ENCODE data around the gene C22orf15.
A peak's percentile ranks its signal among the peaks of the same experiment; 100 is the strongest.

The C22orf15 gene

GRCh38 chr22:23764899-23765881 lies 2.4 kb downstream of the C22orf15 start:
- no peak overlapping the region for H3K4me3 ChIP-seq (ENCODE audit: low read depth, low read length)
- no peak for DNase-seq (ENCODE audit: low read depth)
- TF ChIP-seq CTCF (IDR thresholded peaks at IDR 0.05; ENCODE audit: insufficient read depth, low read depth, low read length, missing control alignments): no peak

DNA sequence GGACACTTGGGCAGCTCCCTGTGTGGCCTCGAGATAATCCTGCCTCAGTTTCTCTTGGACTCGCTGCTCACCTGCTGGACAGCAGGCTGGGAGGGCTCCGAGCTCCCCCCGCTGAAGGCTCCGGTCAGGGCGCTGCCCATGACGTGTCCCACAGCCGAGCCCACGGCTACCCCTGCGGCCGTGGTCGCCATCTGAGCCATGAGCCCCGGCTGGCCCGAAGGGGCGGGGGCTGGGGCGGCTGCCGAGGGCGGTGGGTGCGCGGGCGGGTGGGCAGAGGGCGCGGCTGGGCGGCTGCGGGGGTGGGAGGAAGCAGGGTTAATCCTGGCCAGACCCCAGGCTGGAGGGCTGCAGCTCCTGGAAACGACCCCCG lies 4.5 kb downstream of the C22orf15 start:
- no peak for TF ChIP-seq CTCF (IDR thresholded peaks at IDR 0.05; ENCODE audit: insufficient read depth, low read depth, low read length, missing control alignments)
- peak overlapping the region; percentile 88 for H3K4me3 ChIP-seq (ENCODE audit: low read depth, low read length)

GRCh38 chr22:23767673-23768548 lies 5.1 kb downstream of the C22orf15 start, which contains the start of gene CHCHD10:
Gene CHCHD10, minus strand, starts transcription at chr22:23767972. Its CDS starts 98 bp downstream, at chr22:23767874.
- peak within 1 kb of the TSS; percentile 88 for H3K4me3 ChIP-seq (ENCODE audit: low read depth, low read length)
- DNase-seq (ENCODE audit: low read depth): peak; percentile 84
- TF ChIP-seq CTCF (IDR thresholded peaks at IDR 0.05; ENCODE audit: insufficient read depth, low read depth, low read length, missing control alignments): peak; percentile 70

More for the DNA sequence above, 4.5 kb downstream of the C22orf15 start:
- DNase-seq (ENCODE audit: low read depth): no peak

DNA sequence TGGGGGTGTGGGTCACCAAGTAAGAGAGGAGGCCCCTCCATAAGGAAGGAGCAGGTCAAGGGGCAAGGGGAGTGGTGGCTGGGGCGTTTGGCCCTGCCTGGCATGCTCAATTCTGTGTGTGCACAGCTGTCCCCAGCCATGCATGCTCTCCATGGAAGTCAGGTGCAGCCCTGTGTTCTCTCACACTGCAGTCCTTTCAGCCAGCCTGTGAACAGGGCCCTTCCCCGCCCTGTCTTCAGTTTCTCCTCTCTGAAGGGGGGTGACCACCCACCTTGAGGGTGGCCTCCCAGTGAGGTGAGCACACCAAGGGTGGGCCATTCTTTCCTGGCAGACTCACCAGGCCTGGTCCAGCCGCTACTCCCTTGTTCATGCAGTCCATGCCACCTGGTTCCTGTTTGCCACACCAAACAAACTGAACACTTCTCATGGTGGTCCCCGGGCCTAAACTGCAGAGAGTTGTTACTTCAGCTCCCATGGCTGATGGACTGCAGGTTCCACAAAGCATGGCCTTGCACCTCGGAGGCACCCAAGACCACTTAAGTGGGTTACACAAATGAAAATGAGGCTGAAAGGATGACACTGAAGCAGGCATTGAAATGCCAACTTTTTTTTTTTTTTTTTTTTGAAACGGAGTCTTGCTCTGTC lies 6.7 kb downstream of the C22orf15 start:
- no peak overlapping the region for H3K4me3 ChIP-seq (ENCODE audit: low read depth, low read length)
- TF ChIP-seq CTCF (IDR thresholded peaks at IDR 0.05; ENCODE audit: insufficient read depth, low read depth, low read length, missing control alignments): no peak
- DNase-seq (ENCODE audit: low read depth): no peak

DNA sequence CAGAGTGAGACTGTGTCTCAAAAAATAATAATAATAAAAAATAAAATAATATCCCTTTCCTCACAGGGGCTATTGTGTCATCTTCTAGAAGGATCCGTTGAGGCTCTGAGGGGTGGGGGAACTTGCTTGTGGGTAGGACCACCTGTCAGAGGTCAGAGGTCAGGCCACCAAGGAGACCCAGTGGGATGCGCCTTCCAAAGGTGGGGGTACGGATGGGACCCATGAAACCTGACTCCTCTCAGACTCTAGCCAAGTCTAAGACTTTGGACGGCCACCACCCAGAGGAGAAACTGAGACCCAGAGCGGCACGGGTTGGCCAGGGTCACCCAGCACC lies 9.5 kb downstream of the C22orf15 start:
- no peak for TF ChIP-seq CTCF (IDR thresholded peaks at IDR 0.05; ENCODE audit: insufficient read depth, low read depth, low read length, missing control alignments)
- DNase-seq (ENCODE audit: low read depth): no peak
- H3K4me3 ChIP-seq (ENCODE audit: low read depth, low read length): peak overlapping the region; percentile 28

- no peak for TF ChIP-seq CTCF (IDR thresholded peaks at IDR 0.05; ENCODE audit: insufficient read depth, low read depth, low read length, missing control alignments)
- peak; percentile 58 for DNase-seq (ENCODE audit: low read depth)
- peak within 1 kb of the TSS; percentile 28 for H3K4me3 ChIP-seq (ENCODE audit: low read depth, low read length)
Measured at GRCh38 chr22:23772649-23773473, 10.1 kb downstream of the C22orf15 start, which contains the start of gene MMP11. Gene MMP11, plus strand, starts transcription at chr22:23772849. Its CDS starts 22 bp downstream, at chr22:23772871.
